ENCODE results near the gene DVL1. TPM values are rescaled to one million over a fixed set of nuclear protein-coding genes. Genes with fewer than 3 reads are reported as not detected.
A peak's percentile ranks its signal among the peaks of the same experiment; 100 is the strongest.

The DVL1 gene
- total and polyA plus RNA-seq, 2 of the 13 experiments (the other 11 are each of a cell fraction or from before 2014, with no cell fraction given), result 30.8 to 60.4 TPM

GRCh38 chr1:1358433-1359271 is 9.4 kb upstream of the DVL1 start, which contains the start of gene MXRA8 (continued):
- TF ChIP-seq ZMAT5 (CRISPR knock-in tag; IDR thresholded peaks at IDR 0.05; ENCODE audit: borderline replicate concordance, low read depth) (no peak), ZNF282 (IDR thresholded peaks at IDR 0.05; ENCODE audit: partially characterized antibody) (no peak), ZBTB1 (CRISPR knock-in tag; IDR thresholded peaks at IDR 0.05; ENCODE audit: borderline replicate concordance) (no peak), ZNF883 (CRISPR knock-in tag; IDR thresholded peaks at IDR 0.05; ENCODE audit: not compliant biosample characterization) (no peak), ZNF20 (CRISPR knock-in tag; IDR thresholded peaks at IDR 0.05) (no peak), ZNF772 (CRISPR knock-in tag; IDR thresholded peaks at IDR 0.05) (no peak), MEF2D (CRISPR knock-in tag; IDR thresholded peaks at IDR 0.05) (no peak), CHD4 (IDR thresholded peaks at IDR 0.05; ENCODE audit: borderline replicate concordance, low read length) (no peak), MAX (IDR thresholded peaks at IDR 0.05) (peak; percentile 79), MEIS1 (CRISPR knock-in tag; IDR thresholded peaks at IDR 0.05; ENCODE audit: borderline replicate concordance) (no peak), NFATC3 (CRISPR knock-in tag; IDR thresholded peaks at IDR 0.05) (no peak), KLF15 (CRISPR knock-in tag; IDR thresholded peaks at IDR 0.05; ENCODE audit: borderline replicate concordance) (no peak), ZNF292 (CRISPR knock-in tag; IDR thresholded peaks at IDR 0.05; ENCODE audit: borderline replicate concordance, low read depth) (no peak), SIX1 (CRISPR knock-in tag; IDR thresholded peaks at IDR 0.05; ENCODE audit: borderline replicate concordance) (no peak), SOX5 (CRISPR knock-in tag; IDR thresholded peaks at IDR 0.05; ENCODE audit: borderline replicate concordance) (peak; percentile 37; the same call in 1 of the 2 replicates), FOXO1 (CRISPR knock-in tag; IDR thresholded peaks at IDR 0.05) (peak; percentile 7; the same call in 1 of the 2 replicates)
- TF ChIP-seq, protein P1, sequence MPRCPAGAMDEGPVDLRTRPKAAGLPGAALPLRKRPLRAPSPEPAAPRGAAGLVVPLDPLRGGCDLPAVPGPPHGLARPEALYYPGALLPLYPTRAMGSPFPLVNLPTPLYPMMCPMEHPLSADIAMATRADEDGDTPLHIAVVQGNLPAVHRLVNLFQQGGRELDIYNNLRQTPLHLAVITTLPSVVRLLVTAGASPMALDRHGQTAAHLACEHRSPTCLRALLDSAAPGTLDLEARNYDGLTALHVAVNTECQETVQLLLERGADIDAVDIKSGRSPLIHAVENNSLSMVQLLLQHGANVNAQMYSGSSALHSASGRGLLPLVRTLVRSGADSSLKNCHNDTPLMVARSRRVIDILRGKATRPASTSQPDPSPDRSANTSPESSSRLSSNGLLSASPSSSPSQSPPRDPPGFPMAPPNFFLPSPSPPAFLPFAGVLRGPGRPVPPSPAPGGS (CRISPR knock-in tag; IDR thresholded peaks at IDR 0.05), result no peak
- TF ChIP-seq, protein P2, sequence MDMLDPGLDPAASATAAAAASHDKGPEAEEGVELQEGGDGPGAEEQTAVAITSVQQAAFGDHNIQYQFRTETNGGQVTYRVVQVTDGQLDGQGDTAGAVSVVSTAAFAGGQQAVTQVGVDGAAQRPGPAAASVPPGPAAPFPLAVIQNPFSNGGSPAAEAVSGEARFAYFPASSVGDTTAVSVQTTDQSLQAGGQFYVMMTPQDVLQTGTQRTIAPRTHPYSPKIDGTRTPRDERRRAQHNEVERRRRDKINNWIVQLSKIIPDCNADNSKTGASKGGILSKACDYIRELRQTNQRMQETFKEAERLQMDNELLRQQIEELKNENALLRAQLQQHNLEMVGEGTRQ (IDR thresholded peaks at IDR 0.05; ENCODE audit: low read depth, low read length), result peak; percentile 72
- TF ChIP-seq, protein P2 (CRISPR knock-in tag; IDR thresholded peaks at IDR 0.05; ENCODE audit: borderline replicate concordance), result peak; percentile 75; the same call in 1 of the 2 replicates
- TF ChIP-seq, protein P3, sequence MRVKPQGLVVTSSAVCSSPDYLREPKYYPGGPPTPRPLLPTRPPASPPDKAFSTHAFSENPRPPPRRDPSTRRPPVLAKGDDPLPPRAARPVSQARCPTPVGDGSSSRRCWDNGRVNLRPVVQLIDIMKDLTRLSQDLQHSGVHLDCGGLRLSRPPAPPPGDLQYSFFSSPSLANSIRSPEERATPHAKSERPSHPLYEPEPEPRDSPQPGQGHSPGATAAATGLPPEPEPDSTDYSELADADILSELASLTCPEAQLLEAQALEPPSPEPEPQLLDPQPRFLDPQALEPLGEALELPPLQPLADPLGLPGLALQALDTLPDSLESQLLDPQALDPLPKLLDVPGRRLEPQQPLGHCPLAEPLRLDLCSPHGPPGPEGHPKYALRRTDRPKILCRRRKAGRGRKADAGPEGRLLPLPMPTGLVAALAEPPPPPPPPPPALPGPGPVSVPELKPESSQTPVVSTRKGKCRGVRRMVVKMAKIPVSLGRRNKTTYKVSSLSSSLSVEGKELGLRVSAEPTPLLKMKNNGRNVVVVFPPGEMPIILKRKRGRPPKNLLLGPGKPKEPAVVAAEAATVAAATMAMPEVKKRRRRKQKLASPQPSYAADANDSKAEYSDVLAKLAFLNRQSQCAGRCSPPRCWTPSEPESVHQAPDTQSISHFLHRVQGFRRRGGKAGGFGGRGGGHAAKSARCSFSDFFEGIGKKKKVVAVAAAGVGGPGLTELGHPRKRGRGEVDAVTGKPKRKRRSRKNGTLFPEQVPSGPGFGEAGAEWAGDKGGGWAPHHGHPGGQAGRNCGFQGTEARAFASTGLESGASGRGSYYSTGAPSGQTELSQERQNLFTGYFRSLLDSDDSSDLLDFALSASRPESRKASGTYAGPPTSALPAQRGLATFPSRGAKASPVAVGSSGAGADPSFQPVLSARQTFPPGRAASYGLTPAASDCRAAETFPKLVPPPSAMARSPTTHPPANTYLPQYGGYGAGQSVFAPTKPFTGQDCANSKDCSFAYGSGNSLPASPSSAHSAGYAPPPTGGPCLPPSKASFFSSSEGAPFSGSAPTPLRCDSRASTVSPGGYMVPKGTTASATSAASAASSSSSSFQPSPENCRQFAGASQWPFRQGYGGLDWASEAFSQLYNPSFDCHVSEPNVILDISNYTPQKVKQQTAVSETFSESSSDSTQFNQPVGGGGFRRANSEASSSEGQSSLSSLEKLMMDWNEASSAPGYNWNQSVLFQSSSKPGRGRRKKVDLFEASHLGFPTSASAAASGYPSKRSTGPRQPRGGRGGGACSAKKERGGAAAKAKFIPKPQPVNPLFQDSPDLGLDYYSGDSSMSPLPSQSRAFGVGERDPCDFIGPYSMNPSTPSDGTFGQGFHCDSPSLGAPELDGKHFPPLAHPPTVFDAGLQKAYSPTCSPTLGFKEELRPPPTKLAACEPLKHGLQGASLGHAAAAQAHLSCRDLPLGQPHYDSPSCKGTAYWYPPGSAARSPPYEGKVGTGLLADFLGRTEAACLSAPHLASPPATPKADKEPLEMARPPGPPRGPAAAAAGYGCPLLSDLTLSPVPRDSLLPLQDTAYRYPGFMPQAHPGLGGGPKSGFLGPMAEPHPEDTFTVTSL (CRISPR knock-in tag; IDR thresholded peaks at IDR 0.05; ENCODE audit: borderline replicate concordance), result no peak

Measured in HepG2 (cell line).